Subcutaneous adipose tissue (tissue), 4 donors: Measurements from ENCODE around the gene ISM2. TPM values are rescaled to one million over a fixed set of nuclear protein-coding genes. Genes with fewer than 3 reads are reported as not detected.

ENCODE experiments used
- total RNA-seq, 4 donors: library from RNA; depleted of rRNA; stranded (reverse); fragments of >200 nt; gene quantifications; one replicate each; pipeline ENCODE4 v1.1.0, GENCODE V29; 2016
- TF ChIP-seq, protein P1 (sequence below): fragments of 450-650 bp; IDR thresholded peaks from one replicate; pipeline ENCODE4 v1.5.1; 2016; ENCODE audit warnings: low read depth, mild to moderate bottlenecking, control low read depth, antibody characterized with exemption, moderate library complexity

Gene ISM2
- total RNA-seq, 4 donors from 2014 or later: 0.16 TPM; not detected in 3

DNA sequence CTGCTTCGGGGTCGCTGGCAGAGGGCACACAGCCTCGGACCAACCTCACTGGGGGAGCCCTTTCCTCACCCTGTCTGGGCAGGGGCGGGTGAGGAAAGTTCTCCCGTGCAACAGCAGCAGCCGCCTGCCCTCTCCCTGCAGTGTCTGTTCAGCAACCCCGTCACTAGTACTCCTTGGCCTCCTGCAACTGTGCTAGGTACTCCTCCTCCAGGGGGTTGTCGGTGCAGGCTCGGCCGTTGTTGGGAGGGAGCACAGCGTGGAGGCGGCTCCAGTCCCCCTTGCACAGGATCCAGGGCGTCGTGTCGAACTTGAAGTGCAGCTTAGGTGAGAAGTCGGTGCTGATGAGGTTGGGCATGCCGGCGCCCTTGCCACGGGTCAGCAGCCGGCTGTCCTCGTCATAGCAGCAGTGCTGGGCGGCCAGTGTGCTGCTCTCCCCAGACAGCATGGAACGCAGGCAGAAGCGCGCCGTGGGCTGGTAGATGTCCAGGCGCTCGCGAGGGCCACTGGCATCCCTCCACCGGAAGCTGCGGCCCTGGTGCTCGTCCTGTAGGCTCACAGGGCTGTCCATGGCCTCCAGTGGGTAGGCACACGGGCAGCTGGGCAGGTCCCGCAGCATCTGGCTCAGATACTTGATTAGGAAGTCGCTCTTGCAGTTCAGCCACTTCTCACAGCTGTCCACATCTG is 23.0 kb downstream of the ISM2 start:
- TF ChIP-seq, protein P1, sequence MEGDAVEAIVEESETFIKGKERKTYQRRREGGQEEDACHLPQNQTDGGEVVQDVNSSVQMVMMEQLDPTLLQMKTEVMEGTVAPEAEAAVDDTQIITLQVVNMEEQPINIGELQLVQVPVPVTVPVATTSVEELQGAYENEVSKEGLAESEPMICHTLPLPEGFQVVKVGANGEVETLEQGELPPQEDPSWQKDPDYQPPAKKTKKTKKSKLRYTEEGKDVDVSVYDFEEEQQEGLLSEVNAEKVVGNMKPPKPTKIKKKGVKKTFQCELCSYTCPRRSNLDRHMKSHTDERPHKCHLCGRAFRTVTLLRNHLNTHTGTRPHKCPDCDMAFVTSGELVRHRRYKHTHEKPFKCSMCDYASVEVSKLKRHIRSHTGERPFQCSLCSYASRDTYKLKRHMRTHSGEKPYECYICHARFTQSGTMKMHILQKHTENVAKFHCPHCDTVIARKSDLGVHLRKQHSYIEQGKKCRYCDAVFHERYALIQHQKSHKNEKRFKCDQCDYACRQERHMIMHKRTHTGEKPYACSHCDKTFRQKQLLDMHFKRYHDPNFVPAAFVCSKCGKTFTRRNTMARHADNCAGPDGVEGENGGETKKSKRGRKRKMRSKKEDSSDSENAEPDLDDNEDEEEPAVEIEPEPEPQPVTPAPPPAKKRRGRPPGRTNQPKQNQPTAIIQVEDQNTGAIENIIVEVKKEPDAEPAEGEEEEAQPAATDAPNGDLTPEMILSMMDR: no peak

DNA sequence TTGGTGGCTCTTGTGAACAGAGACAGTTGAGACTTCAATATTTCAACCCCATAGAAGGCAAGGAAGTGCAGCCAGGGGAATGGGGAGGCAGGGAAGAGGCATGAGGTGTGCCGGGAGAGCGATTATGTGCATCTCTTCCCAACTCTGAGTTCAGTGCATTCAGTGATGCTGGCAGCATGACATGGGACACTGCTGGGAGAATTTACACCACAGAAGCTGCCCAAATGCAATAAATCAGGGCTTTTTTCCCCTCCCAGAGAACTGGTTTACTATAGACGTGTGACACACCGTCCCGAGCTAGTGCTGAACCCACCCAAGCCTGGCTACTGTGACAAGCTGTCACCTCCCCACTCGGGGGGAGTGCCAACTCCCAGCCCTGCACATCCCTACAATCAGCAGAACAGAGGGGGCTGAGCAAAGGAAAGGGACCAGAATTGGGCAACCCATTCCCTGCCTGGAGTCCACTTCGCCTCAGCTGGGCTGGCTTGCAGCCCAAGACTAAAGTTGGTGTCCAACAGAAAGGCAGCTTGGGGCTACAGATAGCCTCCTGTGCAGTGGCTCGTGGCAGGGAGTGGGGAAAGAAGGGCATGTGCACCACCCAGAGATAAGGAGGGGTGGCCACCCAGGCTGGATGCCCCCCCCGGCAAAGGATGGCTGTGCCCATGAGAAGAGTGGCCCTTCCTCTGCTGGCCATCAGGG is 24.0 kb downstream of the ISM2 start:
- TF ChIP-seq, protein P1: no peak

DNA sequence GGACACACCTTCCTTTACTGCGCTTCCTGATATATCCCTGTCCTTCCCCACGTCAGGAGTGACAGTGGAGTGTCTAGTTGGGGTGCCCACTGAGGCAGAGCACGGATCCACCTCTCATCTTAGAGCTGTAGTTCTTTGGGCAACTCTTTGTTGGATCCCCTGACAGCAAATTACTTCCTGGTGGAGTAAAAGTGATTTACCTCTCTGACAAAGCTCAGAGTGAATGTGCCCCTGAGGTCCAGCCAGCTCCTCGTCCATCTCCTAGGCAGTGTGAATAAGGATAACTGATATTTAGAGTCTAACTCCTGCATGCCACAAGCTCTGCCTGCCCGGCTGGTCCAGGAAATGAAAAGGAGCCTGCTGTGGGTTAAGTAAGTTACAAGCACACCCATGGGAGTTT is 24.7 kb downstream of the ISM2 start:
- TF ChIP-seq, protein P1: no peak

DNA sequence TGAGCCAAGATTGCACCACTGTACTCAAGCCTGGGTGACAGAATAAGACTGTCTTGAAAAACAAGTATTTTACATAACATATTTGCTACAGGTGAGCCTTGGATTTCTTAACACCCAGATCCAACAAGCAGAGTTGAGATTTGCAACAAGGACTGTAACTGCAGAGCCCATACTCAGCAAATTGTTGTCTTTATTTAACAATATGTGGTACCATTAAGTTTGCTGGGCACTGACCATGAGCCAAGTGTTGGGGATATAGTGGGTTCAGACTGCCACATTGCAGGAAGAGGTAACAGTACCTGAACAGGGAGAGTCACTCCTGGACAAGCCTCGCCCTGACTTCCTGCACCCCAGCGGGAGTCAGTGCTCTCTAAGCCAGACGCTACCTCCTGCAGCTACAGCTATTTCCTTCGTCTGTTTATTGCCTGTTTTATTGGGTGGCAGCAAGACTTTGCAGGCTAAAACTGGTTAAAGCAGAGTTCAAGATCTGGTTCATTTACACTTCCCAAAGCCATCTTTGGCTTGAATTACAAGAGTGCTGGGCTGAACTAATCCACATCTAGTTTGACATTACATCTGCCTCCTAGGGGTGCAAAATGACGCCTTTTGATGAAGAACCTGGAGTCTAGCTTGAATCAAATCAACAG is 28.3 kb downstream of the ISM2 start:
- TF ChIP-seq, protein P1: no peak

DNA sequence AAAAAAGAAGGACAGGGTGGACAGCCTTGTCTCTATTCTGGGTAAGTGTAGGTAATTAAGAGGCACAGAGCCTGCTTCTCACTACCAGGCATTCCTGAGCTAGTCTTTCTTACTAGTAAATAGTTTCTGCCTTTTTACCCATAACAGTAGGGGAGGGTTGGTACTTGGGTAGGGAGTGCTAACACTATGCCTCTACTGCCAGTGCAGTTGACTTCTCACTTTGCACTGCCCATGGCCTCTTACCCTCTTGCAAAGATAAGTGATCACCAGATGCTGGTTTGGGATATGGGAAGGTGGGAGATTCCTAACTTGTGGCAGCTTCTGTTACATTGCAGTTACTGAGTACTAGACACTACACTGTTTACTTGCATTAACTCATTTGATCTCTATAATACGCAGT is 29.1 kb downstream of the ISM2 start:
- TF ChIP-seq, protein P1: no peak

DNA sequence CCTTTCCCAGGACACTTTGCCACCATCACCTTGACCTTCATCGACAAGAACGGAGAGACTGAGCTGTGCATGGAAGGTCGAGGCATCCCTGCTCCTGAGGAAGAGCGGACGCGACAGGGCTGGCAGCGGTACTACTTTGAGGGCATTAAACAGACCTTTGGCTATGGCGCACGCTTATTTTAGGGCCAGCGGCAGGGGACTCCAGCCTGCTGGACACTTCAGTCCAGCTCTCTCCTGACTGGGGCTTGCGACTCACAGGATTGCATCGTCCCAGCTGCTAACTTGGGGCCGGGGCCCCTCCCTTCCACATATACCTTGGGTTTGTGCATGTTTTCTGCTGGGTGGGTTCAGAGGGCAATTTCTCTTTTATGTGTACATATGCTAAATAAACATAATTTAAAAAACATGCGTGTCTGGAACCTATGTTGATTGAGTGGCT is 29.5 kb downstream of the ISM2 start:
- TF ChIP-seq, protein P1: no peak

DNA sequence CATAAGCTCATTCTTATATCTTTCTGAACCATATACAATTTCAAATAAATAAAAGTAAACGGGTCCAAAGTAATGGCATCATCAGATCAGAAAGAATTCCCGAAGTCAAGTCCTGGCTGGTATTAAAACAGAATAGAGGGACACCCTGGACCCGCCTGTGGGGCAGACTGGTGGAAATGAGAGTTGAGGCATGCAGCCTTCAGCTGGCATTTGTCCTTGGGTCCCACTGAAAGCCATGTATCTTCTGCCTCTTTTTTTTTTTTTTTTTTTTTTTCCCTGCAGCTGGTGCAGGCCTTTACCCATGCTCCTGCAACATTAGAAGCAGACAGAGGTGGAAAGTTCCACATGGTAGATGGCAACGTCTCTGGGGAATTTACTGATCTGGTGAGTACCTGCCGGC is 30.8 kb downstream of the ISM2 start:
- TF ChIP-seq, protein P1: no peak
